ENCODE measurements around the gene CTF1. TPM values are rescaled to one million over a fixed set of nuclear protein-coding genes. Genes with fewer than 3 reads are reported as not detected.

Gene CTF1
- total RNA-seq, 1 experiment from 2014 or later, result 1.4 TPM

DNA sequence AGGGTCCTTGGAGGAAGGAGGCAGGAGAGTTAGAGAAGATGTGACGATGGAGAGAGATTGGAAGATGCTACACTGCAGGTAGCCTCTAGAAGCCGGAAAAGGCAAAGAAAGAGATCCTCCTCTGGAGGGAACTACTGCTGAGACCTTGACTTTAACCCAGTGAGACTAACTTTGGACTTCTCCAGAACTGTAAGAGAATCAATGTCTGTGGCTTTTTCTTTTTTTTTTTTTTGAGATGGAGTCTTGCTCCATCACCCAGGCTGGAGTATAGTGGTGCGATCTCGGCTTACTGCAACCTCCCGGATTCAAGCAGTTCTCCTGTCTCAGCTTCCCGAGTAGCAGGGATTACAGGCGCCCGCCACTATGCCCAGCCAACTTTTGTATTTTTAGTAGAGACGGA is 11.2 kb upstream of the CTF1 start:
- peaks cover 8% of the 10 kb centered on the region for H3K4me1 Mint-ChIP-seq
- no peaks in the 10 kb centered on the region for H3K27me3 Mint-ChIP-seq (ENCODE audit: low read depth)
- no peaks in the 10 kb centered on the region for H3K9me3 Mint-ChIP-seq
- TF ChIP-seq OVOL2 (CRISPR knock-in tag; IDR thresholded peaks at IDR 0.05; ENCODE audit: borderline replicate concordance) (no peak), TP53 (CRISPR knock-in tag; IDR thresholded peaks at IDR 0.05) (no peak), SOX15 (CRISPR knock-in tag; IDR thresholded peaks at IDR 0.05) (no peak), EMX1 (CRISPR knock-in tag; IDR thresholded peaks at IDR 0.05) (no peak), CREM (CRISPR knock-in tag; IDR thresholded peaks at IDR 0.05) (no peak), ZNF263 (CRISPR knock-in tag; IDR thresholded peaks at IDR 0.05; ENCODE audit: low read depth) (no peak), HMGA2 (CRISPR knock-in tag; IDR thresholded peaks at IDR 0.05) (no peak), ETV6 (CRISPR knock-in tag; IDR thresholded peaks at IDR 0.05) (no peak), ZNF138 (CRISPR knock-in tag; conservative IDR thresholded peaks at IDR 0.05) (no peak), SP1 (CRISPR knock-in tag; conservative IDR thresholded peaks at IDR 0.05) (no peak)
- TF ChIP-seq, protein P1, sequence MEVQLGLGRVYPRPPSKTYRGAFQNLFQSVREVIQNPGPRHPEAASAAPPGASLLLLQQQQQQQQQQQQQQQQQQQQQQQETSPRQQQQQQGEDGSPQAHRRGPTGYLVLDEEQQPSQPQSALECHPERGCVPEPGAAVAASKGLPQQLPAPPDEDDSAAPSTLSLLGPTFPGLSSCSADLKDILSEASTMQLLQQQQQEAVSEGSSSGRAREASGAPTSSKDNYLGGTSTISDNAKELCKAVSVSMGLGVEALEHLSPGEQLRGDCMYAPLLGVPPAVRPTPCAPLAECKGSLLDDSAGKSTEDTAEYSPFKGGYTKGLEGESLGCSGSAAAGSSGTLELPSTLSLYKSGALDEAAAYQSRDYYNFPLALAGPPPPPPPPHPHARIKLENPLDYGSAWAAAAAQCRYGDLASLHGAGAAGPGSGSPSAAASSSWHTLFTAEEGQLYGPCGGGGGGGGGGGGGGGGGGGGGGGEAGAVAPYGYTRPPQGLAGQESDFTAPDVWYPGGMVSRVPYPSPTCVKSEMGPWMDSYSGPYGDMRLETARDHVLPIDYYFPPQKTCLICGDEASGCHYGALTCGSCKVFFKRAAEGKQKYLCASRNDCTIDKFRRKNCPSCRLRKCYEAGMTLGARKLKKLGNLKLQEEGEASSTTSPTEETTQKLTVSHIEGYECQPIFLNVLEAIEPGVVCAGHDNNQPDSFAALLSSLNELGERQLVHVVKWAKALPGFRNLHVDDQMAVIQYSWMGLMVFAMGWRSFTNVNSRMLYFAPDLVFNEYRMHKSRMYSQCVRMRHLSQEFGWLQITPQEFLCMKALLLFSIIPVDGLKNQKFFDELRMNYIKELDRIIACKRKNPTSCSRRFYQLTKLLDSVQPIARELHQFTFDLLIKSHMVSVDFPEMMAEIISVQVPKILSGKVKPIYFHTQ (CRISPR knock-in tag; IDR thresholded peaks at IDR 0.05), result no peak
- TF ChIP-seq, protein P2, sequence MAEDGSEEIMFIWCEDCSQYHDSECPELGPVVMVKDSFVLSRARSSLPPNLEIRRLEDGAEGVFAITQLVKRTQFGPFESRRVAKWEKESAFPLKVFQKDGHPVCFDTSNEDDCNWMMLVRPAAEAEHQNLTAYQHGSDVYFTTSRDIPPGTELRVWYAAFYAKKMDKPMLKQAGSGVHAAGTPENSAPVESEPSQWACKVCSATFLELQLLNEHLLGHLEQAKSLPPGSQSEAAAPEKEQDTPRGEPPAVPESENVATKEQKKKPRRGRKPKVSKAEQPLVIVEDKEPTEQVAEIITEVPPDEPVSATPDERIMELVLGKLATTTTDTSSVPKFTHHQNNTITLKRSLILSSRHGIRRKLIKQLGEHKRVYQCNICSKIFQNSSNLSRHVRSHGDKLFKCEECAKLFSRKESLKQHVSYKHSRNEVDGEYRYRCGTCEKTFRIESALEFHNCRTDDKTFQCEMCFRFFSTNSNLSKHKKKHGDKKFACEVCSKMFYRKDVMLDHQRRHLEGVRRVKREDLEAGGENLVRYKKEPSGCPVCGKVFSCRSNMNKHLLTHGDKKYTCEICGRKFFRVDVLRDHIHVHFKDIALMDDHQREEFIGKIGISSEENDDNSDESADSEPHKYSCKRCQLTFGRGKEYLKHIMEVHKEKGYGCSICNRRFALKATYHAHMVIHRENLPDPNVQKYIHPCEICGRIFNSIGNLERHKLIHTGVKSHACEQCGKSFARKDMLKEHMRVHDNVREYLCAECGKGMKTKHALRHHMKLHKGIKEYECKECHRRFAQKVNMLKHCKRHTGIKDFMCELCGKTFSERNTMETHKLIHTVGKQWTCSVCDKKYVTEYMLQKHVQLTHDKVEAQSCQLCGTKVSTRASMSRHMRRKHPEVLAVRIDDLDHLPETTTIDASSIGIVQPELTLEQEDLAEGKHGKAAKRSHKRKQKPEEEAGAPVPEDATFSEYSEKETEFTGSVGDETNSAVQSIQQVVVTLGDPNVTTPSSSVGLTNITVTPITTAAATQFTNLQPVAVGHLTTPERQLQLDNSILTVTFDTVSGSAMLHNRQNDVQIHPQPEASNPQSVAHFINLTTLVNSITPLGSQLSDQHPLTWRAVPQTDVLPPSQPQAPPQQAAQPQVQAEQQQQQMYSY (CRISPR knock-in tag; IDR thresholded peaks at IDR 0.05), result no peak
- TF ChIP-seq, protein P3, sequence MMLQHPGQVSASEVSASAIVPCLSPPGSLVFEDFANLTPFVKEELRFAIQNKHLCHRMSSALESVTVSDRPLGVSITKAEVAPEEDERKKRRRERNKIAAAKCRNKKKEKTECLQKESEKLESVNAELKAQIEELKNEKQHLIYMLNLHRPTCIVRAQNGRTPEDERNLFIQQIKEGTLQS (CRISPR knock-in tag; conservative IDR thresholded peaks at IDR 0.05), result no peak
- TF ChIP-seq, protein P4, sequence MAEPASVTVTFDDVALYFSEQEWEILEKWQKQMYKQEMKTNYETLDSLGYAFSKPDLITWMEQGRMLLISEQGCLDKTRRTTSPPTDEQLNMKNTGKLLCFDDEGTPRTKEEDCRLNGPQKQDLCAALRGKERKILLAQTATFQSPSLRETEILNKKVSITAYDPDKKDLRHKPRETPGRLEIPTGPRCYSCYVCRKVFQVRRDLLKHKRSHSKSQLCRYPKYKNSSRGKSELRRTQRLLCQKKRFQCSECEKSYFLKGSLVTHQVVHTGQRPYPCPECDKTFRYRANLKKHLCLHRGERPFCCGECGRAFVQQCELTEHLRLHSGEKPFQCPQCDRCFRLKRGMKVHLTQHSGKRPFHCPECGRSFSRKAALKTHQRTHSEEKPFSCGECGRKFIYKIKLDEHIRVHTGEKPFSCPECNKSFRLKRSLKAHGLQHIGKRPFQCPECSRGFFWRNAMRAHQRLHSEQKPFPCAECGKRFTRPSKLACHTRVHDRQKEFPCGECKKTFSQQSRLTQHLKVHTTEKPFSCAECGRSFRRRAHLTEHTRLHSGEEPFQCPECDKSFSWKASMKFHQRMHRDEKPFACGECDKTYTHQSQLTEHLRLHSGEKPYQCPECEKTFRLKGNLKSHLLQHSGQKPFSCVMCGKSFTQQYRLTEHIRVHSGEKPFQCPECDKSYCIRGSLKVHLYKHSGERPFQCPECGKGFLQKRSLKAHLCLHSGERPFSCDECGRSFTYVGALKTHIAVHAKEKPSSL (CRISPR knock-in tag; conservative IDR thresholded peaks at IDR 0.05), result no peak
- TF ChIP-seq, protein P5, sequence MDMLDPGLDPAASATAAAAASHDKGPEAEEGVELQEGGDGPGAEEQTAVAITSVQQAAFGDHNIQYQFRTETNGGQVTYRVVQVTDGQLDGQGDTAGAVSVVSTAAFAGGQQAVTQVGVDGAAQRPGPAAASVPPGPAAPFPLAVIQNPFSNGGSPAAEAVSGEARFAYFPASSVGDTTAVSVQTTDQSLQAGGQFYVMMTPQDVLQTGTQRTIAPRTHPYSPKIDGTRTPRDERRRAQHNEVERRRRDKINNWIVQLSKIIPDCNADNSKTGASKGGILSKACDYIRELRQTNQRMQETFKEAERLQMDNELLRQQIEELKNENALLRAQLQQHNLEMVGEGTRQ (CRISPR knock-in tag; IDR thresholded peaks at IDR 0.05), result no peak
- TF ChIP-seq, protein P6, sequence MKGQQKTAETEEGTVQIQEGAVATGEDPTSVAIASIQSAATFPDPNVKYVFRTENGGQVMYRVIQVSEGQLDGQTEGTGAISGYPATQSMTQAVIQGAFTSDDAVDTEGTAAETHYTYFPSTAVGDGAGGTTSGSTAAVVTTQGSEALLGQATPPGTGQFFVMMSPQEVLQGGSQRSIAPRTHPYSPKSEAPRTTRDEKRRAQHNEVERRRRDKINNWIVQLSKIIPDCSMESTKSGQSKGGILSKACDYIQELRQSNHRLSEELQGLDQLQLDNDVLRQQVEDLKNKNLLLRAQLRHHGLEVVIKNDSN (CRISPR knock-in tag; IDR thresholded peaks at IDR 0.05), result no peak
- TF ChIP-seq, protein P7, sequence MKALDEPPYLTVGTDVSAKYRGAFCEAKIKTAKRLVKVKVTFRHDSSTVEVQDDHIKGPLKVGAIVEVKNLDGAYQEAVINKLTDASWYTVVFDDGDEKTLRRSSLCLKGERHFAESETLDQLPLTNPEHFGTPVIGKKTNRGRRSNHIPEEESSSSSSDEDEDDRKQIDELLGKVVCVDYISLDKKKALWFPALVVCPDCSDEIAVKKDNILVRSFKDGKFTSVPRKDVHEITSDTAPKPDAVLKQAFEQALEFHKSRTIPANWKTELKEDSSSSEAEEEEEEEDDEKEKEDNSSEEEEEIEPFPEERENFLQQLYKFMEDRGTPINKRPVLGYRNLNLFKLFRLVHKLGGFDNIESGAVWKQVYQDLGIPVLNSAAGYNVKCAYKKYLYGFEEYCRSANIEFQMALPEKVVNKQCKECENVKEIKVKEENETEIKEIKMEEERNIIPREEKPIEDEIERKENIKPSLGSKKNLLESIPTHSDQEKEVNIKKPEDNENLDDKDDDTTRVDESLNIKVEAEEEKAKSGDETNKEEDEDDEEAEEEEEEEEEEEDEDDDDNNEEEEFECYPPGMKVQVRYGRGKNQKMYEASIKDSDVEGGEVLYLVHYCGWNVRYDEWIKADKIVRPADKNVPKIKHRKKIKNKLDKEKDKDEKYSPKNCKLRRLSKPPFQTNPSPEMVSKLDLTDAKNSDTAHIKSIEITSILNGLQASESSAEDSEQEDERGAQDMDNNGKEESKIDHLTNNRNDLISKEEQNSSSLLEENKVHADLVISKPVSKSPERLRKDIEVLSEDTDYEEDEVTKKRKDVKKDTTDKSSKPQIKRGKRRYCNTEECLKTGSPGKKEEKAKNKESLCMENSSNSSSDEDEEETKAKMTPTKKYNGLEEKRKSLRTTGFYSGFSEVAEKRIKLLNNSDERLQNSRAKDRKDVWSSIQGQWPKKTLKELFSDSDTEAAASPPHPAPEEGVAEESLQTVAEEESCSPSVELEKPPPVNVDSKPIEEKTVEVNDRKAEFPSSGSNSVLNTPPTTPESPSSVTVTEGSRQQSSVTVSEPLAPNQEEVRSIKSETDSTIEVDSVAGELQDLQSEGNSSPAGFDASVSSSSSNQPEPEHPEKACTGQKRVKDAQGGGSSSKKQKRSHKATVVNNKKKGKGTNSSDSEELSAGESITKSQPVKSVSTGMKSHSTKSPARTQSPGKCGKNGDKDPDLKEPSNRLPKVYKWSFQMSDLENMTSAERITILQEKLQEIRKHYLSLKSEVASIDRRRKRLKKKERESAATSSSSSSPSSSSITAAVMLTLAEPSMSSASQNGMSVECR (CRISPR knock-in tag; IDR thresholded peaks at IDR 0.05; ENCODE audit: borderline replicate concordance), result no peak
- peaks cover 10% of the 10 kb centered on the region; the same call in 1 of the 2 replicates for H3K36me3 Mint-ChIP-seq
- no peak overlapping the region; the same call in 1 of the 2 replicates for H3K27ac Mint-ChIP-seq
- ChIA-PET POLR2A (no interaction called here), CTCF (interaction anchor here (0.9 kb wide), 1 partner anchor 41 kb away, joined by 3 read pairs; no protein-coding TSS in a partner anchor)
- DNase-seq (ENCODE audit: low spot score), result no peak
- no peak overlapping the region for H3K4me3 Mint-ChIP-seq
- no peak for ATAC-seq
